GM12875 (cell line): ENCODE results near the gene FOXQ1.
"Not testable (repeated sequence)": the region's sequence is repeated elsewhere in the genome, so short reads cannot be mapped to it uniquely, and the experiment has no call there.

Experiments
- H3K4me3 ChIP-seq: one replicate; pipeline ENCODE4 v1.5.1; 2011; ENCODE audit warnings: low read depth, low read length, control low read depth
- TF ChIP-seq, protein P1 (sequence below): IDR thresholded peaks from 2 replicates; pipeline ENCODE4 v1.5.1; 2011; ENCODE audit warnings: low read depth, mild to moderate bottlenecking, control low read depth, inconsistent platforms, low read length, moderate library complexity, borderline replicate concordance; ENCODE audit not compliant: insufficient read depth

The FOXQ1 gene

DNA sequence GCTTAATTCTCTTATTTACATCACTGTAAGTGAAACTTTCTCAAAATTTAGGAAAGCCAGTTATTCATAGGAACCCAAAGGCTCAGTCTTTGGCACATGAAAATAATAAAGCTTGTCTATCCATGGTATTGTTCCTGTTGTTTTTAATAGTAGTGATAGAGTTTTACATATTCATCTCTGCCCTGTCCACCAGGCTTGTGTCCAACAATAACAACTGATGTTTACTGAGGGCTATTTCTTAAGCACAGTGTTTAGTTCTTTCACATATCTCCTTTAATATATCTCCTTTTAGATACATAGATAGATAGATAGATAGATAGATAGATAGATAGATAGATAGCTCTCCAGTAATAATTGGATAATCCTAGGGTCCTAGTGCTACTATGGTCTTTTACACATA lies 34.2 kb downstream of the FOXQ1 start:
- TF ChIP-seq, protein P1, sequence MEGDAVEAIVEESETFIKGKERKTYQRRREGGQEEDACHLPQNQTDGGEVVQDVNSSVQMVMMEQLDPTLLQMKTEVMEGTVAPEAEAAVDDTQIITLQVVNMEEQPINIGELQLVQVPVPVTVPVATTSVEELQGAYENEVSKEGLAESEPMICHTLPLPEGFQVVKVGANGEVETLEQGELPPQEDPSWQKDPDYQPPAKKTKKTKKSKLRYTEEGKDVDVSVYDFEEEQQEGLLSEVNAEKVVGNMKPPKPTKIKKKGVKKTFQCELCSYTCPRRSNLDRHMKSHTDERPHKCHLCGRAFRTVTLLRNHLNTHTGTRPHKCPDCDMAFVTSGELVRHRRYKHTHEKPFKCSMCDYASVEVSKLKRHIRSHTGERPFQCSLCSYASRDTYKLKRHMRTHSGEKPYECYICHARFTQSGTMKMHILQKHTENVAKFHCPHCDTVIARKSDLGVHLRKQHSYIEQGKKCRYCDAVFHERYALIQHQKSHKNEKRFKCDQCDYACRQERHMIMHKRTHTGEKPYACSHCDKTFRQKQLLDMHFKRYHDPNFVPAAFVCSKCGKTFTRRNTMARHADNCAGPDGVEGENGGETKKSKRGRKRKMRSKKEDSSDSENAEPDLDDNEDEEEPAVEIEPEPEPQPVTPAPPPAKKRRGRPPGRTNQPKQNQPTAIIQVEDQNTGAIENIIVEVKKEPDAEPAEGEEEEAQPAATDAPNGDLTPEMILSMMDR, result no peak
- H3K4me3 ChIP-seq, result no peak overlapping the region

DNA sequence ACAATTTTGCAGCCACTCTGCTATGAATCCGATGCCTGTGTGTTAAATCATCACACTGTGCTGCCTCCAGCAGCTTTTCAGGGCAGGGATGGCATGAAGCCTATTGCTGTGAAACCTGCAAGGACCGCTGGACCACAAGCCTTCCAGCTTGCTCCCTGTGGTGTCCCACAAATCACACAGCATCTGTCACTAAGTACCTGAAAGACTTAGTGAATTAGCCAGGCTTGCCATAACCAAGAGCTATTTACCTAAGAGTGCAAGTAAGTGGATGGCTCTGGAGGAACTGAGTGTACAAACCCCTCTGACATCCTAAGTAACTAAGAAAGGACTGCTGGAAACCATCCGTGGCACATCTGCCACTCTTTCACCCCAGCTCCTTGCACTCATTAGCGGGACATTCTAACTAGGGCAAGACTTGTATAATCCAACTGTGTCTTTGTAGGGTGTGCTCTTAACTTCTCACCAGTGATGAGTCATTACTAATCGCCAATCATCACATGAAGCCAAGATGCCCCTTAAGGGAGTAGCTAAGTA lies 34.7 kb downstream of the FOXQ1 start:
- H3K4me3 ChIP-seq, result no peak overlapping the region
- TF ChIP-seq, protein P1, result no peak

DNA sequence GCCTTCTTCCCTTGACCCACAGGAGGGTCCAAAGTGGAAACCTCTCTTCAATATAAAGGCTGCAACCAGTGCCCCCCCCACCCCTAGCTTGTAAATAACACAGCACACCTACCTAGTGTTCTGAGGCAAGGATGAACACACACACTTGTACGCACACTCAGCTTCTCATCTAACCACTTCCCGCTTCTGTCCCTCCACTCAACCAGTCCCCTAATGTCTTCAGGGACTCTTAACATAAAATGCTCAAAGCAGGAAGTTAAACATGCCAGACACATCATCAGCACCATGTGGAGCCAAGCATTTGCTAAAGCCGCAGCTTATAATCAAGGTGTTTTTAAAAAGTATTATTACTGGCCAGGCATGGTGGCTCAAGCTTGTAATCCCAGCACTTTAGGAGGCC lies 35.3 kb downstream of the FOXQ1 start:
- no peak overlapping the region for H3K4me3 ChIP-seq
- TF ChIP-seq, protein P1, result no peak

- no peak overlapping the region for H3K4me3 ChIP-seq
- TF ChIP-seq, protein P1, result no peak
Measured at GRCh38 chr6:1348675-1349074, 36.8 kb downstream of the FOXQ1 start.

DNA sequence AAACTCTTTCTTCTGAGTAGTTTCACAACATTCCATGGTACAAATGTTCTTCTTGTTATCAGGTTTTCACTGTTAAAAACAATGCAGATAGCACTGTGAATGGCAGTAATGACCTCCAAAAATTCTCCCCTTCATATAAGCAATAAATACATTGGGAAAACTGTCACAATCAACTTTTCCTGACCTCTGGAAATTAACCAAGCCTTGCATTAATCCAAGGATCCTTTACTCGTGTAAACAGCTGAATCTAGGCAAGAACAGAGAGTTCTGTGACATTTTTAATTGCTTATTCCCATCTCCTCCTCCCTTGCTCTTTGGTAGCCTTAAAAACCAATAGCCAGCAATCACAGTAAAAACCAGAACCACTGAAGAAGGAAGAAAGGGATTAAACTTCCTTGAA lies 37.8 kb downstream of the FOXQ1 start:
- TF ChIP-seq, protein P1, result no peak
- no peak overlapping the region for H3K4me3 ChIP-seq

- TF ChIP-seq, protein P1, result no peak
- H3K4me3 ChIP-seq, result no peak overlapping the region
Measured at GRCh38 chr6:1351381-1352008, 39.6 kb downstream of the FOXQ1 start.

GRCh38 chr6:1355068-1355467 lies 43.2 kb downstream of the FOXQ1 start:
- not testable (repeated sequence) for H3K4me3 ChIP-seq

- H3K4me3 ChIP-seq, result not testable (repeated sequence)
Measured at GRCh38 chr6:1361717-1362116, 49.8 kb downstream of the FOXQ1 start.
